PFSK-1 (cell line): ENCODE data around the gene HMGCS2.

Experiments used
- FOXP2 ChIP-seq: optimal IDR thresholded peaks from 2 replicates; pipeline ENCODE3; 2011; ENCODE audit warnings: borderline replicate concordance, control low read depth, inconsistent platforms; ENCODE audit not compliant: insufficient read depth; ENCODE audit errors: extremely low read length, extremely low read depth
- POLR2AphosphoS5 ChIP-seq: IDR thresholded peaks from 2 replicates; pipeline ENCODE4 v1.6.1; 2012; ENCODE audit warnings: low read depth, mild to moderate bottlenecking, control low read depth, low read length, moderate library complexity
- REST ChIP-seq, 2 experiments: IDR thresholded peaks; 2 replicates each; pipeline versions ENCODE4 v1.6.1 to v1.8.0; 2011 to 2012; ENCODE audit warnings: low read depth in 2 of 2, low read length in 2 of 2, control low read depth in 1 of 2, inconsistent platforms in 1 of 2, mild to moderate bottlenecking in 1 of 2, moderate library complexity in 1 of 2; ENCODE audit not compliant: insufficient read depth in 1 of 2
- SIN3A ChIP-seq: IDR thresholded peaks from 2 replicates; pipeline ENCODE4 v1.6.1; 2012; ENCODE audit warnings: mild to moderate bottlenecking, low read length, moderate library complexity, borderline replicate concordance; ENCODE audit not compliant: insufficient read depth
- TAF1 ChIP-seq: IDR thresholded peaks from 2 replicates; pipeline ENCODE4 v1.6.1; 2012; ENCODE audit warnings: low read length, control low read depth, borderline replicate concordance; ENCODE audit not compliant: insufficient read depth

GRCh38 chr1:119721896-119722295 lies 46.8 kb downstream of the HMGCS2 start:
- no peak for TF ChIP-seq TAF1
- TF ChIP-seq REST (IDR thresholded peaks at IDR 0.05; ENCODE audit: insufficient read depth in 1 of 2, low read depth in 2 of 2, low read length in 2 of 2) = no peak
- no peak for TF ChIP-seq POLR2AphosphoS5
- TF ChIP-seq SIN3A = no peak
- TF ChIP-seq FOXP2 = no peak
